OCI-LY1 (cell line): ENCODE measurements around the gene NOXA1.

Source experiments
- H2AFZ ChIP-seq: fragments of 200-600 bp; sonication (generic), shearing (Covaris generic); 2 replicates; pipeline ENCODE4 v1.6.0; 2014; ENCODE audit warnings: antibody characterized with exemption, mild to moderate bottlenecking, low read length
- H3F3A ChIP-seq: fragments of 200-600 bp; sonication (generic), shearing (Covaris generic); 2 replicates; pipeline ENCODE4 v1.6.0; 2014; ENCODE audit warnings: mild to moderate bottlenecking, antibody characterized with exemption, low read length, moderate library complexity; ENCODE audit not compliant: insufficient read depth
- H3K27ac ChIP-seq: fragments of 200-600 bp; sonication (generic); 2 replicates; pipeline ENCODE4 v1.5.1; 2014; ENCODE audit warnings: low read length, mixed run types, mild to moderate bottlenecking, low read depth; ENCODE audit not compliant: poor library complexity, severe bottlenecking
- H3K27me3 ChIP-seq: fragments of 200-600 bp; sonication (generic); 2 replicates; pipeline ENCODE4 v1.6.0; 2014; ENCODE audit warnings: antibody characterized with exemption, mild to moderate bottlenecking, low read length, moderate library complexity; ENCODE audit not compliant: insufficient read depth
- H3K36me3 ChIP-seq: fragments of 200-600 bp; sonication (generic); 2 replicates; pipeline ENCODE4 v1.6.1; 2014; ENCODE audit warnings: mild to moderate bottlenecking, antibody characterized with exemption, low read length, moderate library complexity, mixed read lengths; ENCODE audit not compliant: insufficient read depth
- H3K4me1 ChIP-seq: fragments of 200-600 bp; sonication (generic); 2 replicates; pipeline ENCODE4 v1.5.1; 2014; ENCODE audit warnings: mild to moderate bottlenecking, low read length, moderate library complexity; ENCODE audit not compliant: insufficient read depth, severe bottlenecking
- H3K4me2 ChIP-seq: fragments of 200-600 bp; sonication (generic), shearing (Covaris generic); 2 replicates; pipeline ENCODE4 v1.6.1; 2014; ENCODE audit warnings: low read length
- H3K4me3 ChIP-seq: fragments of 200-600 bp; sonication (generic); 2 replicates; pipeline ENCODE4 v1.5.1; 2014; ENCODE audit warnings: low read length, low read depth, mild to moderate bottlenecking, mixed read lengths; ENCODE audit not compliant: poor library complexity, severe bottlenecking
- H3K79me2 ChIP-seq: fragments of 200-600 bp; shearing (Covaris generic); 2 replicates; pipeline ENCODE4 v1.6.1; 2016; ENCODE audit warnings: mixed run types, low read length, mixed read lengths; ENCODE audit not compliant: insufficient read depth
- H3K9ac ChIP-seq: fragments of 200-600 bp; sonication (generic), shearing (Covaris generic); 2 replicates; pipeline ENCODE4 v1.6.1; 2014; ENCODE audit warnings: mild to moderate bottlenecking, low read length, mixed read lengths
- H3K9me2 ChIP-seq: fragments of 200-600 bp; sonication (generic), shearing (Covaris generic); 2 replicates; pipeline ENCODE4 v1.6.1; 2014; ENCODE audit warnings: low read depth, mild to moderate bottlenecking, low read length, mixed read lengths
- H3K9me3 ChIP-seq: fragments of 200-600 bp; shearing (Covaris generic); 2 replicates; pipeline ENCODE4 v1.6.1; 2014; ENCODE audit warnings: low read length, mixed read lengths
- H4K20me1 ChIP-seq: fragments of 200-600 bp; sonication (generic), shearing (Covaris generic); 2 replicates; pipeline ENCODE4 v1.6.0; 2016; ENCODE audit warnings: mild to moderate bottlenecking, low read length; ENCODE audit not compliant: insufficient read depth
- CTCF ChIP-seq: fragments of 200-600 bp; sonication (generic), shearing (Covaris generic); IDR thresholded peaks from 2 replicates; pipeline ENCODE4 v1.5.1; 2017; ENCODE audit warnings: mild to moderate bottlenecking, antibody characterized with exemption, low read length, moderate library complexity, mixed read lengths
- EZH2 ChIP-seq: fragments of 200-600 bp; sonication (generic), shearing (Covaris generic); IDR thresholded peaks from 2 replicates; pipeline ENCODE4 v1.8.0; 2017; ENCODE audit warnings: borderline replicate concordance, mixed run types, mild to moderate bottlenecking, antibody characterized with exemption, low read length, moderate library complexity, mixed read lengths

The NOXA1 gene

GRCh38 chr9:137387114-137387890 is 35.9 kb upstream of the NOXA1 start:
- Histone ChIP-seq H3K27ac (no peak overlapping the region), H3K36me3 (no peaks in the 10 kb centered on the region), H2AFZ (no peak overlapping the region), H4K20me1 (no peaks in the 10 kb centered on the region), H3K9me2 (no peaks in the 10 kb centered on the region), H3K27me3 (no peaks in the 10 kb centered on the region), H3K4me3 (no peak overlapping the region), H3K9ac (no peak overlapping the region), H3K79me2 (no peaks in the 10 kb centered on the region), H3K9me3 (no peaks in the 10 kb centered on the region), H3F3A (no peaks in the 10 kb centered on the region), H3K4me1 (no peaks in the 10 kb centered on the region), H3K4me2 (no peak overlapping the region)
- TF ChIP-seq CTCF = no peak
- TF ChIP-seq EZH2 = no peak

GRCh38 chr9:137387891-137388560 is 35.2 kb upstream of the NOXA1 start:
- Histone ChIP-seq H3K27me3 (no peaks in the 10 kb centered on the region), H3K4me3 (no peak overlapping the region), H3K4me1 (no peaks in the 10 kb centered on the region), H3K9me2 (no peaks in the 10 kb centered on the region), H3K9ac (no peak overlapping the region), H3K36me3 (no peaks in the 10 kb centered on the region), H3F3A (no peaks in the 10 kb centered on the region), H3K27ac (no peak overlapping the region), H3K4me2 (no peak overlapping the region), H4K20me1 (no peaks in the 10 kb centered on the region), H2AFZ (no peak overlapping the region), H3K79me2 (no peaks in the 10 kb centered on the region), H3K9me3 (no peaks in the 10 kb centered on the region)
- no peak for TF ChIP-seq CTCF
- TF ChIP-seq EZH2 = no peak

GRCh38 chr9:137388589-137389427 is 34.4 kb upstream of the NOXA1 start:
- no peaks in the 10 kb centered on the region for H3K4me1 ChIP-seq
- TF ChIP-seq EZH2 = no peak
- TF ChIP-seq CTCF = no peak
- no peak overlapping the region for H3K4me3 ChIP-seq
- no peaks in the 10 kb centered on the region for H3K27me3 ChIP-seq
- H3K9ac ChIP-seq = no peak overlapping the region
- no peaks in the 10 kb centered on the region for H3K9me3 ChIP-seq
- H3K27ac ChIP-seq = no peak overlapping the region
- no peaks in the 10 kb centered on the region for H4K20me1 ChIP-seq
- no peaks in the 10 kb centered on the region for H3K79me2 ChIP-seq
- H3F3A ChIP-seq = no peaks in the 10 kb centered on the region
- no peaks in the 10 kb centered on the region for H3K36me3 ChIP-seq
- H2AFZ ChIP-seq = no peak overlapping the region
- H3K9me2 ChIP-seq = no peaks in the 10 kb centered on the region
- H3K4me2 ChIP-seq = no peak overlapping the region
